ENCODE measurements around the gene PLA2G4B. TPM values are rescaled to one million over a fixed set of nuclear protein-coding genes. Genes with fewer than 3 reads are reported as not detected.

Gene PLA2G4B
- total RNA-seq, 1 donor from 2014 or later: 0.13 TPM

Other genes with a start within 250 kb of the PLA2G4B start
- gene MGA, start 178.4 kb upstream of the PLA2G4B start, total RNA-seq: 18.7 and 22.0 TPM in 2 replicates
- gene MAPKBP1, start 64.4 kb upstream of the PLA2G4B start, total RNA-seq: 8.7 and 9.1 TPM in 2 replicates
- 2.4 and 3.4 TPM in 2 replicates for gene JMJD7, start 10.8 kb upstream of the PLA2G4B start, total RNA-seq
- gene SPTBN5, start 55.2 kb downstream of the PLA2G4B start, total RNA-seq: 0.63 and 2.7 TPM in 2 replicates
- 66.4 and 68.8 TPM in 2 replicates for gene EHD4, start 133.7 kb downstream of the PLA2G4B start, total RNA-seq
- gene PLA2G4E, start 182.2 kb downstream of the PLA2G4B start, total RNA-seq: not detected in 2 replicates